Measurements from ENCODE around the gene FFAR3.

Gene FFAR3

GRCh38 chr19:35340431-35340830 is 17.8 kb upstream of the FFAR3 start:
- no peak for DNase-seq (ENCODE audit: low read depth in 1 of 2, low spot score in 1 of 2)
- H3K27me3 ChIP-seq (ENCODE audit: insufficient read depth, poor library complexity, severe bottlenecking), result no peaks in the 10 kb centered on the region
- no peak overlapping the region for H3K27ac ChIP-seq (replicated peaks)
- no peak overlapping the region for H3K4me3 ChIP-seq (replicated peaks; ENCODE audit: insufficient read depth, low read length)
- TF ChIP-seq CTCF (IDR thresholded peaks at IDR 0.05; ENCODE audit: insufficient read depth, low read length) (no peak), REST (IDR thresholded peaks at IDR 0.05; ENCODE audit: insufficient replicate concordance, low read depth) (no peak), GABPA (IDR thresholded peaks at IDR 0.05; ENCODE audit: low read depth) (no peak), POLR2AphosphoS5 (IDR thresholded peaks at IDR 0.05; ENCODE audit: low read depth) (no peak), SPI1 (IDR thresholded peaks at IDR 0.05; ENCODE audit: borderline replicate concordance, low read depth) (no peak)

- Histone ChIP-seq H3K27me3 (ENCODE audit: insufficient read depth, poor library complexity, severe bottlenecking) (peaks cover 4% of the 10 kb centered on the region), H3K4me3 (replicated peaks; ENCODE audit: insufficient read depth, low read length) (no peak overlapping the region), H3K27ac (replicated peaks) (no peak overlapping the region)
- DNase-seq (ENCODE audit: low read depth in 1 of 2, low spot score in 1 of 2), result no peak
- TF ChIP-seq REST (IDR thresholded peaks at IDR 0.05; ENCODE audit: insufficient replicate concordance, low read depth), result no peak
- no peak for TF ChIP-seq SPI1 (IDR thresholded peaks at IDR 0.05; ENCODE audit: borderline replicate concordance, low read depth)
- TF ChIP-seq POLR2AphosphoS5 (IDR thresholded peaks at IDR 0.05; ENCODE audit: low read depth), result no peak
These were observed 17.3 kb upstream of the FFAR3 start for GRCh38 chr19:35341006-35341405.

- Histone ChIP-seq H3K27ac (replicated peaks) (no peak overlapping the region), H3K4me3 (replicated peaks; ENCODE audit: insufficient read depth, low read length) (no peak overlapping the region), H3K27me3 (ENCODE audit: insufficient read depth, poor library complexity, severe bottlenecking) (peaks cover 5% of the 10 kb centered on the region)
- DNase-seq (ENCODE audit: low read depth in 1 of 2, low spot score in 1 of 2), result no peak
- TF ChIP-seq REST (IDR thresholded peaks at IDR 0.05; ENCODE audit: insufficient replicate concordance, low read depth) (no peak), SPI1 (IDR thresholded peaks at IDR 0.05; ENCODE audit: borderline replicate concordance, low read depth) (no peak), CTCF (IDR thresholded peaks at IDR 0.05; ENCODE audit: insufficient read depth, low read length) (no peak), GABPA (IDR thresholded peaks at IDR 0.05; ENCODE audit: low read depth) (no peak), POLR2AphosphoS5 (IDR thresholded peaks at IDR 0.05; ENCODE audit: low read depth) (no peak)
These were observed 16.6 kb upstream of the FFAR3 start for GRCh38 chr19:35341565-35342225.
